GM18498 (cell line): ENCODE data around the gene PPID.
"Not testable (repeated sequence)": the region's sequence is repeated elsewhere in the genome, so short reads cannot be mapped to it uniquely, and the experiment has no call there.

Source experiments
- ATAC-seq: cut with Tn5 transposase; IDR thresholded peaks from one replicate; pipeline ENCODE4 v1.9.1; 2021; ENCODE audit warnings: mild to moderate bottlenecking, moderate library complexity; ENCODE audit not compliant: unreplicated experiment

Gene PPID

DNA sequence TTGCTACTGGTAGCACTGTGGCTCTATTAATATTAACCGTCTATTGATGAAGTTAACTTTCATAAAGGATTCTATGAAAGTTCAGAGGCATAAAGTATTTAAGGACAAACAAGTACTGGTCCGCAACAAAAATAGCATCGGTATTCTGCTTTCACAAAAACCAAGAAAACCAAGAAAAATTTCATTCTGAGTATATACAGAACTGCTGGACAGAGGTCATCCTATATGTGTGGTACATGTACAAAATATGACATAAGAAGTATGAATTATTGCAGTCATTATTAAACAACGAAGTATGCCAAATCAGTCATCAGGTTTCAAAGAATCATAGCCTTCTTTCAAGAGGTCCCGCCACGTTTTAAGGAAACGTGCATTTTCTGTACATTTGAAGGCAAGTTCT is 53.9 kb downstream of the PPID start:
- ATAC-seq, result no peak

DNA sequence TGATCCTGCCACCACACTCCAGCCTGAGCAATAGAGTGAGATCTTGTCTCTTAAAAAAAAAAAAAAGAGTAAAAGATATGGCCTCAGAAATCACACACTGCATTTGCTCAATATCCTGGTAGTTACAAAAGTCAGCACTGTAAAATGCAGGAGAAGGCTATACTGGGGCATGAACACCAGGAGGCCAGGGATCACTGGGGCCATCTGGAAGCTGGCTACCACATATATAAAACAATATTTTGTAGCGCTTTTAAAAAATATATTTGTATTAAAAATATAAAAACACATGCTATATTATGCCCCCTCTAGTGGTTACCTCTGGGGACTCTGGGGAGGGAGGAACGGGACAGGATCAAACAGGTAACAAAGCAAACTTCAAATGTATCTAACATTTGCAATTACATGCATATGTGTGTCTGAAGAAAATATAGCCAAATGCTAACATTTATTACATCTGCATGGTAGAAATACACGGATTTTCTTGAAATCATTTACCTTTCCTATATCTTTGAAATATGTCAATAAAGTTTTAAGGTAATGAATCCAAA is 55.5 kb downstream of the PPID start:
- ATAC-seq, result no peak

DNA sequence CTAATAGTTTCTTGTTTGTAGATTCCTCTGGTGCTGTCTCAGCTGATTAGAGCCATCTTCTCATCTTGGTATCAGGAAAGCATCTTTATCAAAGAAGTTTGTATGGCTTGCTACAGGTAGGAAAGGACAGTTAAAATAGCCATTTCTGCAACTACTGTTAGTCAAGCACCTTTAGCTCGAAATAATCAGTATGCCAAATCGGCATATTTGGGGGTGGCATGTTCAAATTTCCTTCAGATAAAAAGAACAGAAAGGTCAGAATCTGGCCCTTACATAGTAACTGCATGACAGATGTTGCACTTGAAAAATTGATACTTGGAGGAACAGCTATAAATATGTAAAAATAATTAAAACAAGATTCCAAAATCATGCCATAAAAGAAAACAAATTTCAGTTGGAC is 56.3 kb downstream of the PPID start:
- ATAC-seq, result no peak

DNA sequence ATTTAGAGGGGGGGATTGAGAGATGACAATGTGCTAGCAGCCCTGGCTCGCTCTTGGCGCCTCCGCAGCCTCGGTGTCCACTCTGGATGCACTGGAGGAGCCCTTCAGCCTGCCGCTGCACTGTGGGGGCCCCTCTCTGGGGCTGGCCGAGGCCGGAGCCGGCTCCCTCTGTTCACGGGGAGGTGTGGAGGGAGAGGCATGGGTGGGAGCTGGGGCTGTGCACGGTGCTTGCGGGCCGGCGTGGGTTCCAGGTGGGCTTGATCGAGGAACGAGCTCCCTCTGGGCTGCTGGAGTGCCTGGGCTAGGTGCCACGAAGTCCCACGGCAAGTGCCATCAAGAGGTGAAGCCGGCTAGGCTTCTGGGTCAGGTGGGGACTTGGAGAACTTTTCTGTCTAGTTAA is 58.4 kb downstream of the PPID start:
- ATAC-seq, result no peak

DNA sequence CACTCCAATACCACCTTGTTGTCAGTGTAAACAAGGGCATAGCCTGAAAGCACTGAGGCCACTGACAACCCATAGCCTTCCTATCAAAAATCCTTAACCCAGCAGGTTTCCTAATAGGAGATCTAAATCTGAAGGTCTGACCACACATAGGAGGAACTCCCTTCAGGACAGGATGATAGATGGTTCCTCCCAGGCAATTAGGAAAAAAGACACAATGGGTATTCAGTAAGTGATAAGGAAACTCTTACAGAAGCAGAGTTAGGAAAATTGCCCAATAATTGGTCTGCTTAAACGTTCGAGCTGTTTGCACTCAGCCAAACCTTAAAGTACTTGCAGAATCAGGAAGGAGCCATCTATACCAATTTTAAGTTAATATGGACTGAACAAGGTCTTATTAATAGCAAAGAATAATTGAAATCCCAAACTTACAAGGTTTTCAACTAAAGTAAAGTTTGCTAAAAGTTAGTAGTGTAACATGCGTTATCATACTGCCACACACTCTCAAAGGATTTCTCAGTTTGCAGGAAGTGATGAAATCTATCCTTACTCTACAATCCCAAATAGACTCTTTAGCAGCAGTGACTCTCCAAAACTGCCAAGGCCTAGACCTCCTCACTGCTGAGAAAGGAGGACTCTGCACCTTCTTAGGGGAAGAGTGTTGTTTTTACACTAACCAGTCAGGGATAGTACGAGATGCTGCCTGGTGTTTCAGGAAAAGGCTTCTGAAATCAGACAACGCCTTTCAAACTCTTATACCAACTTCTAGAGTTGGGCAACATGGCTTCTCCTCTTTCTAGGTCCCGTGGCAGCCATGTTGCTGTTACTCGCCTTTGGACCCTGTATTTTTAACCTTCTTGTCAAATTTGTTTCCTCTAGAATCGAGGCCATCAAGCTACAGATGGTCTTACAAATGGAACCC is 59.2 kb downstream of the PPID start:
- not testable (repeated sequence) for ATAC-seq

DNA sequence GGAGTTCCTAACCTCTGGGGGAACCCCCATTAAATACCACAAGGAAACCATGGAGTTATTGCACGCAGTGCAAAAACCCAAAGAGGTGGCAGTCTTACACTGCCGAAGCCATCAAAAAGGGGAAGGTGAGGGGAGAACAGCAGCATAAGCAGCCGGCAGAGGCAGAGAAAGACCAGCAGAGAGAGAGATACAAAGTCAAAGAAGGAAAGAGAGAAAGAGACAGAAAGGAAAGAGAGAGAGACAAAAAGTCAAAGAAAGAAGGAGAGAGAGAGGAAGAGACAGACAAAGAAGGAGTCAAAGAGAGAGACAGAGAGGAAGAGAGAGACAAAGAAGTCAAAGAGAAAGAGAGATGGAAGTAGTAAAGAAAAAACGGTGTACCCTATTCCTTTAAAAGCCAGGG is 59.9 kb downstream of the PPID start:
- not testable (repeated sequence) for ATAC-seq
